GM21381 (cell line): Measurements from ENCODE around the gene POU2F2.

Experiments used
- ATAC-seq: cut with Tn5 transposase; IDR thresholded peaks from one replicate; pipeline ENCODE4 v1.9.1; 2021; ENCODE audit warnings: mild to moderate bottlenecking, moderate library complexity; ENCODE audit not compliant: unreplicated experiment

Gene POU2F2

GRCh38 chr19:42126574-42126973 lies 5.7 kb downstream of the POU2F2 start:
- ATAC-seq = no peak

GRCh38 chr19:42125536-42125935 lies 6.7 kb downstream of the POU2F2 start:
- no peak for ATAC-seq

GRCh38 chr19:42124386-42124901 lies 7.8 kb downstream of the POU2F2 start:
- ATAC-seq = no peak

- ATAC-seq = no peak
These were observed 8.5 kb downstream of the POU2F2 start for GRCh38 chr19:42123765-42124164.

- peak; percentile 43 for ATAC-seq
These were observed 9.3 kb downstream of the POU2F2 start for GRCh38 chr19:42122691-42123607.

GRCh38 chr19:42121656-42122069 lies 10.6 kb downstream of the POU2F2 start:
- ATAC-seq = no peak

GRCh38 chr19:42121036-42121621 lies 11.1 kb downstream of the POU2F2 start:
- no peak for ATAC-seq

- ATAC-seq = no peak
These were observed 11.8 kb downstream of the POU2F2 start for GRCh38 chr19:42120276-42120980.

- no peak for ATAC-seq
These were observed 15.2 kb downstream of the POU2F2 start for GRCh38 chr19:42117076-42117475.

- no peak for ATAC-seq
These were observed 15.8 kb downstream of the POU2F2 start for GRCh38 chr19:42116308-42117075.

GRCh38 chr19:42115705-42116104 lies 16.5 kb downstream of the POU2F2 start:
- no peak for ATAC-seq

GRCh38 chr19:42115219-42115618 lies 17.0 kb downstream of the POU2F2 start:
- ATAC-seq = no peak

- peak; percentile 78 for ATAC-seq
These were observed 17.8 kb downstream of the POU2F2 start for GRCh38 chr19:42114412-42114811.

- ATAC-seq = peak; percentile 42
These were observed 18.5 kb downstream of the POU2F2 start for GRCh38 chr19:42113641-42114348.

GRCh38 chr19:42111811-42112210 lies 20.4 kb downstream of the POU2F2 start:
- no peak for ATAC-seq

GRCh38 chr19:42111384-42111783 lies 20.9 kb downstream of the POU2F2 start:
- ATAC-seq = no peak

GRCh38 chr19:42110658-42111057 lies 21.6 kb downstream of the POU2F2 start:
- ATAC-seq = no peak

GRCh38 chr19:42109896-42110295 lies 22.4 kb downstream of the POU2F2 start:
- no peak for ATAC-seq

- ATAC-seq = peak; percentile 72
These were observed 23.5 kb downstream of the POU2F2 start for GRCh38 chr19:42108527-42109389.
